Measurements from ENCODE around the gene UMAD1.

UMAD1 gene

DNA sequence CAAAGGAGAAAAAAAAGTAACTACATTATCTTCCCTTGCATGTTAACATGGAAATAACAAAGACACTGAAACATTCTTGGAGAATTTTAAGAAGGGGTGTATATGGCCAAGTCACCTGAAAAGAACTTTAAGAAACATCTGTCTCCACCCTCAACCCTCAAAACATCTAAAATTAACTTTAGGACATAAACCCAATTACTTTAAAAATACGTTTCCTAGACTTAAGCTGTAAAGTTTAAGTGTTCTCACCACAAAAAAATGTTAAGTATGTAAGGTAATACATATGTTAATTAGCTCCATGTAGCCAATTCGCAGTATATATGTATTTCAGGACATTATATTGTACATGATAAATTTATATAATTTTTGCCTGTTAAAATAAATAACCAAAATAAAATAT lies 257.0 kb downstream of the UMAD1 start:
- no peak for DNase-seq

DNA sequence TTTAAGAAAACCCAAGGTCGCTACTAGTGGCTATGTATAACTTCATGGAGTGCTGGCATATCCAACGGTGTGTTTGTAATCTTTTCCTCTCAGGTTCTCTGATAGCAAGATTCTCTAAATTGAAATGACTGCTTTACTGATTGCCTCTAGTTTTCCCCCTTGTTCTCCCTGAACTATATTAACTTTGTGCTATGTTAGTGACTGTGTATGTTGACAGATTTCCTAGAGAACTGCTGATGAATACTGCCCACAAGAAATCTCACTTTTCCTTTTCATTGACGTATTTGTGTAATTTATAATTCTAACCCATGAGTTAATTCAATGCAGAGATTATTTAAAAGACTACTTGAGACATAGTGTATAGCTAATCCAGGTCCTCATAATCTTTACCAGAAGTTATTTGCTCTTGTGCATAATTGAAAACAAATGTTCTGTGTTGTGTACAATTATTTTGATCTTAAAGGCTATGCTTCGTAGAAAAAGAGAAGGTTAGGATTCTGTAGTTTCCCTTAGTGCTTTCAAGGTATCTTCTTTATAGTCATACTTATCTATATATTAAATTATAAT lies 257.5 kb downstream of the UMAD1 start:
- DNase-seq = no peak

- DNase-seq = no peak
Measured at GRCh38 chr7:7902845-7903244, 262.3 kb downstream of the UMAD1 start.

DNA sequence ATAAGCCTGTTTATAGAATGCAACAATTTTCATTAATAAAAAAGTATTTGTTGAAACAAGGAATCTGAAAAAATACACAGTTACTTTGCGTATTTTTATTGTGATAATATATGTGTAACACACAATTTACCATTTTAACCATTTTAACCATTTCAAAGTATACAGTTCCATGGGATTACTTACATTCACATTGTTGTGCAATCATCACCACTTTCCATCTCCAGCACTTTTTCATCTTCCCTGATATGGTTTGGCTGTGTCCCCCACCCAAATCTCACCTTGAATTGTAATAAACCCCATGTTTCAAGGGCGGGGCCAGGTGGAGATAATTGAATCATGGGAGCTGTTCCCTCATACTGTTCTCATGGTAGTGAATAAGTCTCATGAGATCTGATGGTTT lies 266.8 kb downstream of the UMAD1 start:
- no peak for DNase-seq

DNA sequence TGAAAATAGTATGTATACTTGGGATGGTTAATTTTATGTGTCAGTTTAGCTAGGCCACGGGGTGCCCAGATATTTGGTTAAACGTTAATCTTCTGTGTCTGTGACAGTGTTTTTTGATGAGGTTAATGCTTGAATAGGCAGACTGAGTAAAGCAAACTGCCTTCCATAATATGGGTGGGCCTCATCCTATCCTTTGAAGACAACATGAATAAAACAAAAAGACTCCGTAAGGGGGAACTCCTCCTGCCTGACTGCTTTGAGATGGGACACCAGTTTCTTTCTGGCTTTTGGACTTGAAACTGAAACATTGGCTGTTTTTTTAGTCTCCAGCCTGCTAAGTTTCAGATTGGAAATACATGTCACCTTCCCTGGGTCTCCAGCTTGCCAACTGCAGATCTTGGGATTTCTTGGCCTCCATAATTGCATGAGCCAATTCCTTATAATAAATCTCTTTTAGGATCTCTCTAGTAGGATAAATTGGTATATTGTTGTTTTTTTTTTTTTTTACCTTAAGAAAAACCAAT lies 268.1 kb downstream of the UMAD1 start:
- no peak for DNase-seq

DNA sequence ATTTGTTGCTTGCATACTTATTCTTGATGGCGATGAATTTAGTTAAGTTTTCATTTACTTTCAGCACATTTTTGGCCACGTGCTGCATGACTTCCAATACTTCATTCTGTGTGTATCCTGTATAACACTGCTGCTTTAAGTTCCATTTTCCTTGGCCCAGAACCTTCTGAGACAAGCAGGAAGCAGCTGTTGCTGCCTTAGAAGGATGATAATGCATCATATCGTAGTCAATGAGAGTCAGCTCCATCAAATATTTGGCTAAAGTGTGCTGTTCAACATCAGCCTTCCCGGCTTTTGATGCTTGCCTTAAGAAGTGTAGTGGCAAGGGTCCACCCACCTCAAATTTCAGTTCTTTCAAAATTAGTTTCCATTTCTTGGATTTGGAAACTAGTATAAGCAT lies 268.8 kb downstream of the UMAD1 start:
- DNase-seq = no peak

DNA sequence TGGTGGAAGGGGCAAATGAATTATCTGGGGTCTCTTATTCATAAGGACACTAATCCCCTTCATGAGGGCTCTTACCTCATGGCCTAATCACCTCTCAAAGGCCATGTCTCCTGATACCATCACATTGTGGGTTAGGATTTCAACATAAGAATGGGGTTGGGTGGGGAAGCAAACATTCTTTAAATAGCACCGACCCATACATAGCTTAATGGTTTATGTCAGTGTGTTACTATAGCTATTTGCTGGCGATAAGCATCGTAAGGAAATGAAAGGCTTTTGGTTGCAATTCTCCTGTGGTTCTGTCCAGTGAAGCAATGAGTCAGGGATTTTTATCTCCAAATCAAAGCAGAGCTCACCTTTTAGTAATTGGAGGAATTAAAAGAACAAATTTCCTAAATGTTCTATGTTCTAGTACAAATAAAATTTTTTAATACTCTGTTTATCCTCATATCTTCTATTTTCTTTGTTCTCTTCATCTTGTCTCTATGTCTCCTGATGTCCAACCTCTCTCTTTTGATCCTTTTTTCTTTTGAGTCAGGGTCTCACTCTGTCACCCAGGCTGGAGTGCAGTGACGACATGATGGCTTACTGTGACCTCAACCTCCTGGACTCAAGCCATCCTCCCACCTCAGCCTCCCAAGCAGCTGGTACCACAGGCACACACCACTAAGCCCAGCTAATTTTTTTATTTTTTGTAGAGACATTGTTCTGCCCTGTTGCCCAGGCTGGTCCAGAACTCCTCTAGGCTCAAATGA lies 271.0 kb downstream of the UMAD1 start:
- no peak for DNase-seq

- no peak for DNase-seq
Measured at GRCh38 chr7:7912937-7913336, 272.4 kb downstream of the UMAD1 start.

- DNase-seq = no peak
Measured at GRCh38 chr7:7913504-7913903, 273.0 kb downstream of the UMAD1 start.

DNA sequence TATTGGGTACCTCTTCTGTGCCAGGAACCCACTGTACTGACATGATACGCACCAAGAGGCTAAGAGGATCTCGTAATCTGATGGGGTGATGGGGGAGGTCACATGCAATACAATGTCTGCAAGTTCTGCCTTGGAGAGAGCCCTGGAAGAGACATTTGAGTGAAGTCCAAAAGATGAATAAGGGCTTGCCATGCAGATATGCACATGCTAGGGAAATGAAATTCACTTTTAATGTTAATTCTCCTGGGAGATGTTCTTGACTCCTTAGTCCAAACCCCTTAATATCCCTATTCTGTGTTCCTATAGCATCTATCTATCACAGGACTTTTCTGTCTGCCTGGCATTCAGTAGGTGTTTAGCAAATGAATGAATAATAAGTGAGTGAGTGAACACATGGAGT lies 274.0 kb downstream of the UMAD1 start:
- DNase-seq = no peak

DNA sequence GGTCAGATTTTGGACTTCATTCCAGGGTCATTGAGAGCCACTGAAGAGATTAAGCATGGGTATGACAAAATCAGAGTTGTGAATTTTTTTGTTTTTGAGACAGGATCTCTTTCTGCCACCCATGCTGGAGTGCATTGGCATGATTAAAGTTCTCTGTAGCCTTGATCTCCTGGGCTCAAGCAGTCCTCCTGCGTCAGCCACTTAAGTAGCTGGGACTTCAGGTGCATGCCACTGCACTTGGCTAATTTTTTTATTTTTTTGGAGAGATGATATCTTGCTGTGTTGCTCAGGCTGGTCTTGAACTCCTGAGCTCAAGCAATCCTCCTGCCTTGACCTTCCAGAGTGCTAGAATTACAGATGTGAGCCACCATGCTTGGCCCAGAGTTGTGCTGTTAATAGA lies 275.5 kb downstream of the UMAD1 start:
- DNase-seq = no peak

DNA sequence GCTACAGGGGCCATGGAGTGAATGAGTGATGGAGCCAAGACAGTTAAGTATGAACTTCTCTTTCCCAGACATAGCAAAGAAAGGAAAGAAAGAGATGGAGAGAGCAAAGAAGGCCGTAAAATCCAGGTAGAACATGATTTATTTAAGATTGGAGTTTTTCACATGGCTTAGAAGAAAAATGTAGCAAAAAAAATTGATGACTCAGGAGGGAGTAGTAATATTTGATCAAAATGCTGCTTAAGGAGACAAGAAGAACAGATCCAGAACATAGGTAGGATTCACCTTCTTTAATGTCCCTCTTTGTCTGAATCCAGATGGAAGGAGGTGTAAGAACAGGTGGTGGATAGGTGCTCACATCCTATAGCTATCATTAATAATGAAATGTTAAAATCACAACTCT lies 277.0 kb downstream of the UMAD1 start:
- no peak for DNase-seq

- no peak for DNase-seq
Measured at GRCh38 chr7:7918736-7919448, 278.3 kb downstream of the UMAD1 start.

DNA sequence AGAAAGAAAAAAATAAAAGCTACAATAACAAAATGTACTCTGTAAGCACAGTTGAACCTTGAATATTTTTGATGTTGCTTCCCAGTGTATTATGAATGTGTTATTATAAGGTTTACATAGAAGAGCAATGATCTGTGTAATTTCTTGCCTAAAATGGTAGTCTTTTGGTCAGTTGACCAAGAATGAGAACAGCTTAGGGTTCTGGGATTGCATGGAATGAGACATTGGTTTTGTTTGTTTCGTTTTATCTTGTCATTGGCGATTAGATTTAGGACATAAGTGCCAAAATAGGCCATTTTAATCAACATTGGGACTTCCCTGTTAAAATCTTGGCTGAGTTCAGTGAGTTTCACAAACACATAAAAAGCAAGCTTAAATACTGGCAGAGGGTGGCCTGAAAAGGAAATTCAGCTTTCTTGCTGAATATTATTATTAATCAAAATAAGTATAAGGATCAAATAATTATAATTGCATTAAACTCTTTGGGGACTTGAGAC lies 278.9 kb downstream of the UMAD1 start:
- no peak for DNase-seq

- DNase-seq = no peak
Measured at GRCh38 chr7:7920056-7920455, 279.5 kb downstream of the UMAD1 start.

- no peak for DNase-seq
Measured at GRCh38 chr7:7920481-7920880, 279.9 kb downstream of the UMAD1 start.

DNA sequence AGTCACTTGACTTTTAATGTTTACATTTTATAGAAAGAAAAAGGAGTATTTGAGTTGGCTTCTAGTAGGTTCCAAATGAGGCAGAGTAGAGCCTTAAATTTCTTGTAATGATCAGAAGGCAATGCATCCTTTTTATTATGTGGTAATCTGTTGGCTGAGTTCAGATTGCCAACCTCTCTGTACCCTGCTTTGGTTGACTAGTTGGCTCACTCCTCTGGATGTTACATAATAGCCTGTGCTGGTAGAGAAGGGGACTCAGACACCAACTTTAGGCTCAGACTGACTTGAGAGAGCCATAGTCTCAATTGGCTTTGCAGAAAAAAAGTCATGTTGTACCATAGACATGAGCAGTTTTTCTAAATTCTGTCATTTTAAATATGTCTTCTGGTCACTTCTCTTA lies 281.3 kb downstream of the UMAD1 start:
- DNase-seq = no peak

DNA sequence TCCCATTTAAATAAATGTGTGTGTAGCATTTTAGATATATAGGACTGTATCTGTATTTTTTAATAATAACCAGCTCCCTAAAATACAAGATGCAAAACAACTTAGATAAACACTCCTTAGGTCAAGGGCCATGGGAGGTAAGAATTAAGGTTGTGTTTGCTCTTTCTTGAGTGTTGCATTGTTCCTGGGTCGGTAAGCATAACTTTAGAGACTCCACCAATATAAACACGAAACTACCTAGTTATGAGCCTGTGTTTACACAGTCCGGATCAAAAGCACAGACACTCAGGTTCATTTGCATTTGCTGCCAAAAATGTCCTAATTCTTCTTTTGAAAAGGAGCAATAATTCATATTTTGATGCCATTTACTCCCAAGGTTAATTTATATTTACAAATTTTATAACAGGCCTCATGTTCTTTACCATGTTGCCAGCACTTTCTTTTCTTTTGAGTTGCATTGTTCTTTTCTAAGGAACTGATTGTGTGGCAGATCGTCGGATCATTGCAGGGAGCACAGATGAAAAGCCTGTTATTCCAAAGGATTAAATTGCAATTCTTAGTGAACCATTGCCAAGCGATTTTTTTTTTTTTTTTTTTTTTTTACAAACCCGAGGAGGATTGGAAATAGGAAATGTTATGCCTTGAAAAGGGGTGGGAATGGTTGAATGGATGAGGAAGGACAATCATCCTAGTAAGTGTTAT lies 282.3 kb downstream of the UMAD1 start:
- DNase-seq = no peak

GRCh38 chr7:7923818-7924217 lies 283.3 kb downstream of the UMAD1 start:
- DNase-seq = no peak

- no peak for DNase-seq
Measured at GRCh38 chr7:7924303-7924702, 283.8 kb downstream of the UMAD1 start.

Measured in inflammatory macrophage (primary cell).